ENCODE results near the gene MRPS22.
A peak's percentile ranks its signal among the peaks of the same experiment; 100 is the strongest.
"Not testable (repeated sequence)": the region's sequence is repeated elsewhere in the genome, so short reads cannot be mapped to it uniquely, and the experiment has no call there.

Gene MRPS22

GRCh38 chr3:139339219-139339906, 4.5 kb upstream of the MRPS22 start:
- DNase-seq (ENCODE audit: low read depth), result no peak

DNA sequence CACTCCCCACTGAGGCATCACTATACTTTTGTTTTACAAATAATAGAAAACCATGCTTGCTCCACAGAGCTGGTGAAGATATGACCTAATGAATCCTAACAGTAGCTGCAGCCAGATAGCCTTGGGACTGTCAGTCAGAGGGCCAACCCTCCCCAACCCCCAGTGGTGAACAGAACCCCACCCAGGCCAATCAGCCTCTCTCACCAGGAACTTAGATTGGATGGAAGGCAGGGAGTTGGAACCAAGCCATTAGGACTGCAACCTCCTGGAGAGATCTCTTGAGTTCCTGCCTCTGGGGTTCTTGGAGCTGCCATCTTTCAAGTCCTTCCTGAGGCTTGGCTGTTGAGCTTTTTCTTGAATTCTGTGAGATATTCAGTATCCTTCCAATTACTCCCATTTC, 3.0 kb upstream of the MRPS22 start:
- no peak for DNase-seq (ENCODE audit: low read depth)

DNA sequence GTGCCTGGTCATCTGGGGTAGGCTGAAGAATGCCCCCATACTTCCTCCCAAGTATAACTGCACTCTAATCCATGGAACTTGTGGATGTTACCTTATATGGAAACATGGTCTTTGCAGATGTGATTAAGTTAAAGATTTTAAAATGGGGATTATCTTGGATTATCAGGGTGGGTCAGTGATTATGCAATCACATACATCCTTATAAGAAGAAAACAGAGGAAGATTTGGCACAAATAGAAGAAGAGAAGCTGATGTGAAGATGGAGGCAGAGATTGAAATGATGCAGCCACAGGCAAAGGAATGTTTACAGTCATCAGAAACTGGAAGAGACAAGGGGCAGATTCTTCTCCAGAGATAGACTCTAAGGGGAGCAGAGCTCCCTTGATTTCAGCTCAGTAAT, 1.8 kb upstream of the MRPS22 start:
- no peak for DNase-seq (ENCODE audit: low read depth)

DNA sequence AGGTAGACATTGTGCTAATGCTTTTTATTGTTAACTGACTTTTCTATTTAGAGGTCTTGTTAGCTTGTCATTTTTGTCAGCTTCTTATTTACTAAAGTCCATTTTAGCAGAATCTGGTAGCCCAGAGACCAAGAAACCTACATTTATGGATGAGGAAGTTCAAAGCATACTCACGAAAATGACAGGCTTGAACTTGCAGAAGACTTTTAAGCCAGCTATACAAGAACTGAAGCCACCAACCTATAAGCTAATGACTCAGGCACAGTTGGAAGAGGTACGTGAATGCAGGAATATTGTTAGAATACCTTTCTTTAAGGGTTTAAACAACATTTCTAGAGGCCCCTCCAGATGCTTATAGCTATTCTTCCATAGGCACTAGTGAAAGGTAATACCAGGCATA, 3.0 kb downstream of the MRPS22 start:
- no peak for DNase-seq (ENCODE audit: low read depth)

DNA sequence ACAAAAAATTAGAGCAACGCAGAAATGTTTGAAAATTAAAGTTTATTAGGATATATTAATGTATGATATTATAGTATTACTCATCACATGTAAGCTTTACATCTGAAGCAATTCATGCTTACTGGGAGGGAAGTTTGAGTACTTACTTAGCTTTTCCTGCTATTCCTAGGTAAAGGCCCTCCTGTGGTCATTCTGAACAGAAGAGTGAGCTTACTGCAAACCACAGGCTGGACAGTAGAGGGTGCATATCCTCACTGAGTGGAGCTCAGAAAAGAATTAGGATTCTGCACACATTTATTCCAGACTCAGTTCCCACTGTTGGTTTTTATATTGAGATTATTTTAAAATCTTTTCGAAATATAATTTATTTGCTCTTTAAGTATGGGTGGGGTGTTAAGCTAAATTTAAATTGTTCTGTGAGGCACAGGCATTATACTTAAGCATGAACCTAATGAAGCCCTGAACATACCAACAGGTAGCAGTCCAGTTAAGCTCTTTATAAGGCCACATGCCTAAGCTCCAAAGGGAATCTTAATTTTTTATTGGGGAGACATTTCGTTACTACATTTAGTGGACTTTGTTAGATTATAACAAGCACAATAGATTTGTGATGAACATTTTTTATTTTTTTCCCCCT, 10.2 kb downstream of the MRPS22 start:
- no peak for DNase-seq (ENCODE audit: low read depth)

GRCh38 chr3:139354661-139355060, 10.8 kb downstream of the MRPS22 start:
- no peak for DNase-seq (ENCODE audit: low read depth)

- DNase-seq (ENCODE audit: low read depth), result no peak
These were observed 11.7 kb downstream of the MRPS22 start for GRCh38 chr3:139355476-139355875.

- no peak for DNase-seq (ENCODE audit: low read depth)
These were observed 12.1 kb downstream of the MRPS22 start for GRCh38 chr3:139355891-139356290.

- DNase-seq (ENCODE audit: low read depth), result no peak
These were observed 14.1 kb downstream of the MRPS22 start for GRCh38 chr3:139357899-139358298.

- DNase-seq (ENCODE audit: low read depth), result no peak
These were observed 15.2 kb downstream of the MRPS22 start for GRCh38 chr3:139358841-139359562.

- DNase-seq (ENCODE audit: low read depth), result no peak
These were observed 17.5 kb downstream of the MRPS22 start for GRCh38 chr3:139361276-139361675.

DNA sequence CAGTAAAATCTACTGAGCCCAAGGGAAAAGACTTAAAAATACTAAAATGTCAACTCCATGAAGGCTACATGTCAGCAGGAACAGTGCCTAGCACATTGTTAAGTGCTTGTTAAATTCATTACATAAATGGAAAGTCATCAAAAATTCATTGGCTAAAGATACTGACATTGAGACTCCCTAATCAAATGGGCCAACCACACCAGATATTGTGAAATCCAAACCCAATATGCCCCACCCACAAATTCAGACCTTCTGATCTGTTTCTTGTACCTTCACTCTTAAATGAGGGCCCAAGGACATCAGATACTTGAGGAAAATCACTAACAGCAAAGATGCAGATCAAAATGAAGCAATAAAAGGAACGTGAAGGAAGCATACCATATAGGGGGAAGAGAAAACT, 20.7 kb downstream of the MRPS22 start:
- no peak for DNase-seq (ENCODE audit: low read depth)

DNA sequence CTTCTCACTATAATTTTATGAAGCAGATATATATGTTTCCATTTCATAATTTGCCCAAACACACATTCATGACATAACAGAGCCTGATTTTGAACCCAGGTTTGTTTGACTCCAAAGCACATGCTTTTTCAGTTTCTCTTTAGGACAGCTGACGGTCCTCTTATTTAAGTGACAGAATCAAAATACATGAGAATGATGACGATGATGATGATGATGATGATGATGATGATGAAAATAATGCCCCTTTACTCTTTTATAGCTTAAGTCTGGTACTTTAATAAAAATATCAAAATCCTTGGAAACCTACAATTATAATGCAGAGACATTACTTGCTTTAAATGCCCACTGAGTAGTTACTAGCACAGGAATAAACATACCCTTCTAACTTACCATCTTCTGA, 30.3 kb downstream of the MRPS22 start:
- DNase-seq (ENCODE audit: low read depth), result no peak

GRCh38 chr3:139377378-139377777, 33.6 kb downstream of the MRPS22 start:
- no peak for DNase-seq (ENCODE audit: low read depth)

DNA sequence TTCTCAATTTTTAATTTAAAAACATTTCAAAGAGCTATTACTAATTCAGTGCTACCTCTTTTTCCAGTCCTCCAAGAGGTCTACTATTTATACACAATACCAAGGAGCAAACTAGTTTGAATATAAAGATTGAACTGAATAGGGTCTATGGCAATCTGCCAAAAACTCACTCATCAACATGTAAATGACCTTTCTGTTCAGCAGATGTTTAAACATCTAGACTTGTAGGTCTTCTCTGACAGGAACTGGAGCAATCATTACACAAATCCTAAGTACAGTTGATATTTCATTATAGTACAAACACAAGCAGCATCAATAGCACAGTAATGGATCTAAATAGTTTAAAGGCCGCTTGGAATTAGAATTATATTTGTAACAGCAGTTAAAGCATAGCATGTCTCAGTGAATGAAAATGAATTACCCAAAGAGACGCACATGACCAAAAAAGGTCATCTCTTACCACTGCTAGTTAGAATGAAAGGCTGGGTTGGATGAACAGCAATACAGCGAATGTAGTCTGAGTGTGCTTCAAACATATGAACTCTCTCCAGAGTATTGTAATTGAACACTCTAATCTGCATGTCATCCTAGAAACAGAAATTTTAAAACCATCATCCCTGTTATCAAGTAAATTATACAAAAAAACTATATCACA, 34.9 kb downstream of the MRPS22 start:
- DNase-seq (ENCODE audit: low read depth), result no peak

DNA sequence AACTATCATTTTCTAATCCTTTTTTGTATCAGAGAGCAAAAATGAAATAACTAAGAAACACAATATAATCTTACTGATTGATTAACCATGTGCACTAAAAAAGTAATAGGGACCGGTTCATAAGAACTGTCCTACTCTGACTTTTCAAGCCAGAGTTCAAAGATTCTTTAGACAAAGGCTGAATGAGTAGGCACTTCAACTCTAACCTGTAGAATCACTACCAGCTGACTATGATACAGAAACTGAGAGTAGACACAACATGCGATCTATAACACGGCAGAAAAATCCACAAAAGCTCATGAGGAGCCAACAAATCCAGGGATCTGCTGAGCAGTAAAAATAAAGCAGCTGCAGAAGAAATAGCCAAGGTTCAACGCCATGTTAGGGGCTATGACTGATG, 36.8 kb downstream of the MRPS22 start:
- DNase-seq (ENCODE audit: low read depth), result no peak

DNA sequence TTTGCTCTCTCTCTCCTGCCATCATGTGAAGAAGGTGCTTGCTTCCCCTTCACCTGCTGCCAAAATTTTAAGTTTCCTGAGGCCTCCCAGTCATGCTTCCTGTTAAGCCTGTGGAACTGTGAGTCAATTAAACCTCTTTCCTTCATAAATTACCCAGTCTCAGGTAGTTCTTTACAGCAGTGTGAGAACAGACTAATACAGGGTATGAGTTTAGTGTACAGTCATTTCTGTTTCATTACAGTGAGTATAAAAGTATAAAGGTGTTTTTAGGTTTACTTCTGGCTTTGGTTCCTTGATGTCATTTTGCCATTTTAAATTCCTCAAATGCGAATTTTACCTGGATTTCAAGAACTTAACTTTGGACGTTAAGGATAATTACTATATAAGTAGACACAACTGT, 38.5 kb downstream of the MRPS22 start:
- DNase-seq (ENCODE audit: low read depth), result not testable (repeated sequence)

- DNase-seq (ENCODE audit: low read depth), result no peak
These were observed 44.3 kb downstream of the MRPS22 start for GRCh38 chr3:139388077-139388476.

DNA sequence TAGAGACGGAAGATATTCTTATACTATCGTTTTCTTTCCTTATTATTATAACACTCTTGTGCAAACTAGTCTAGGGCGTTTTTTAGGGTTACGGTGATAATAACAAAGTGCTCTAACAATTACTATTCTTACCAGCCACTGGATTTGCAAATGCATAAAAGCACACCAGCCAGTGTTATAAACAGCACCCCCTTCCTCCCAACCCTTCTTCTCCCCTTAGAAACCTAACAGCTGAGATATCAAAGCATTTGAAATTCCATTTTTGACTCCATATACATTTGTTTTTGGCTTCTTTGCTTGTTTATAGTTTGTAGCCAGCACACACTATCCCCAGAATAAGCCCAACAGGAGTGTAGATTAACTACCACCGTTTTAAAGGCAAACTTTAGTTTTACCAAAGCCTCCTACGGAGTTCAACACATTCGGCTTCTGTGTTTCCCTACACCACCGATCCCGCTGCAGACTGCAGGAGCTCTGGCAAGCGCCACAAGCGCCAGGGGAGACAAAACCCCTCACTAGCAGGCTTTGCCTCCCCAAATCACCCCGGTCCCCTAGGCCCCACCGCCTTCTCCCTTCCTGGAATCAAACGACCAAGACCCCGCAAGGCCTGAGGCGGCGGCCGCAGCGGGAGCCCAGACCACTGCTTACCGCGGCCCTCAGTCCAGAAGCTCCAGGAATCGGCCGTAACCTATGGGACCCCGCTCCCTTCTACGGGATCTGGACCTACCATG, 45.2 kb downstream of the MRPS22 start:
- no peak for DNase-seq (ENCODE audit: low read depth)

DNA sequence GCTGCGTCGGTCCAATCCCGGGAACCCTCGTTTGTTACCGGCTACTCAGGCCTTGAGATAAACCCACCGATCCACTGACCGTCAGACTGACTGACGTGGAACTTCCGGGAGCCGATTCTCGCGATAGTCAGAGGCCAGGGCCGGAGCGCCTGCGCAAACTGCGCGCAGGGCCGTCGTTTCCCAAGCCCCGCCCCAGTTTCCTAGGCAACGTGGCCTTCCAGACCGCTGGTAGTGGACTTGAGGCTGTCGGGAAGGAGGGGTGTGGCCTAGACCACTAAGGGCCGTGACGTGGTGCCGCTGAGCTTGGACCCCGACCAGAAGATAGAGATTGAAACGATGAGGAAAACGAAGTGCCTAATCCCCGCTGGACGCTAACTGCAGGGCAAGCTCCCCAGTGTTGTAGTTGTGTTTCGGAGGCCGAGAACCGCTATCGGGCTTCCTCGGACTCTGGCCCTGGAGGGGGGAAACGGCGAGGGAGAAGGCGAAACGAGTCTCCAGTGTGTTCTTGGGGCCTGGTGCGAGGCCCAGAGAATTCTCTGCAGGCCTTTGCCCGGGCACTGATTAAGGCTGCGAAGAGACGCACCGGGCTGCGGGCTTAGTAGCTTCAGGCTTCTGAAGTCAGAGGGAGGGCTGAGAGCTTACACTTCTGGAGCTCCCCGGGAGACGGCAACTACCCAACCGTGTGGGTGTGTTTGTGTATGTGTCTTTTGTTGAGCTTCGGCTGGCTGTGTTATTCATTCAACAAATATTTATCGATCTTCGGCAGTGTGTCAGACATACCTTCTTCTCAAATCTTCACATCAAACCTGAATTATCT, 45.9 kb downstream of the MRPS22 start, which contains the start of gene COPB2:
Gene COPB2, minus strand, starts transcription at position 96 of the 817 bp plus-strand sequence. CDS start 97 bp downstream, outside the sequence.
- peak; percentile 98 for DNase-seq (ENCODE audit: low read depth)

DNA sequence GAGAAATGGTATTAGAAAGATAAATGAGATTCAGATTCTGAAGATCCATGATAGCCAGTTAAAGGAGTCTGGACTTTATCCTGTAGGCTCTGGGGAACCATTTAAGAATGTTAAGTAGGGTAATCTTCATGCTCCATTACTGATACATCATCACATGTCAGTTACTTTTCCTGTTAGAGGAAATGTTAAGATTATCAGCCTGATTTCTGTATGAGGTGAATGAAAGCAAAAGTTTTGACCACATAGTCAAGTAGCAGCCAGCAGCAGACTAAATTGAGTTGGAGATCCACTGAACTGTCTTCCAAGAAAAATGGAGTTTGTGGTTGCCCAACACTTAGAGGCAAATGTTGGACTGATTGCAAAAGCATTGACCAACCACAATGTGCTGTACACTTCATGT, 50.3 kb downstream of the MRPS22 start:
- DNase-seq (ENCODE audit: low read depth), result no peak
